Measurements from ENCODE around the gene VWA1. TPM values are rescaled to one million over a fixed set of nuclear protein-coding genes. Genes with fewer than 3 reads are reported as not detected.
A peak's percentile ranks its signal among the peaks of the same experiment; 100 is the strongest.
"Not testable (repeated sequence)": the region's sequence is repeated elsewhere in the genome, so short reads cannot be mapped to it uniquely, and the experiment has no call there.

The VWA1 gene
- total RNA-seq, 1 experiment from 2014 or later, result 35.5 TPM

- H3K36me3 Mint-ChIP-seq, result no peaks in the 10 kb centered on the region
- no peak overlapping the region for H3K27ac Mint-ChIP-seq
- H3K4me3 Mint-ChIP-seq, result no peak overlapping the region
- CTCF ChIA-PET, result no interaction called here
- no peaks in the 10 kb centered on the region for H3K9me3 Mint-ChIP-seq
- peaks cover 4% of the 10 kb centered on the region for H3K27me3 Mint-ChIP-seq (ENCODE audit: low read depth)
- POLR2A ChIA-PET, result no interaction called here
- no peak for ATAC-seq
- DNase-seq (ENCODE audit: low spot score), result no peak
- no peaks in the 10 kb centered on the region for H3K4me1 Mint-ChIP-seq
- no peak for TF ChIP-seq NR3C1 (CRISPR knock-in tag; conservative IDR thresholded peaks at IDR 0.05; ENCODE audit: low read depth)
- TF ChIP-seq OVOL2 (CRISPR knock-in tag; IDR thresholded peaks at IDR 0.05; ENCODE audit: borderline replicate concordance), result no peak
- TF ChIP-seq GABPB1 (CRISPR knock-in tag; IDR thresholded peaks at IDR 0.05), result no peak
- no peak for TF ChIP-seq ZBTB21 (CRISPR knock-in tag; IDR thresholded peaks at IDR 0.05; ENCODE audit: borderline replicate concordance)
- TF ChIP-seq ESRRA (CRISPR knock-in tag; IDR thresholded peaks at IDR 0.05; ENCODE audit: borderline replicate concordance), result no peak
- TF ChIP-seq ATF1 (CRISPR knock-in tag; IDR thresholded peaks at IDR 0.05), result no peak
- no peak for TF ChIP-seq CTCF (IDR thresholded peaks at IDR 0.05)
- TF ChIP-seq MLX (CRISPR knock-in tag; IDR thresholded peaks at IDR 0.05), result no peak
- TF ChIP-seq ATF6 (CRISPR knock-in tag; IDR thresholded peaks at IDR 0.05), result no peak
- TF ChIP-seq MYBL2 (CRISPR knock-in tag; IDR thresholded peaks at IDR 0.05), result no peak
- no peak for TF ChIP-seq ZNF423 (CRISPR knock-in tag; IDR thresholded peaks at IDR 0.05)
- TF ChIP-seq HMGA2 (CRISPR knock-in tag; IDR thresholded peaks at IDR 0.05), result no peak
- no peak for TF ChIP-seq USF2 (CRISPR knock-in tag; IDR thresholded peaks at IDR 0.05)
- no peak for TF ChIP-seq NR2C2 (CRISPR knock-in tag; IDR thresholded peaks at IDR 0.05)
- TF ChIP-seq STAT6 (CRISPR knock-in tag; conservative IDR thresholded peaks at IDR 0.05; ENCODE audit: low read depth), result no peak
- TF ChIP-seq ZNF425 (CRISPR knock-in tag; conservative IDR thresholded peaks at IDR 0.05), result no peak
- TF ChIP-seq ZNF671 (CRISPR knock-in tag; IDR thresholded peaks at IDR 0.05), result no peak
Measured at GRCh38 chr1:1452882-1453281, 17.4 kb downstream of the VWA1 start.

- POLR2A ChIA-PET; H3K27me3 Mint-ChIP-seq (ENCODE audit: low read depth); H3K9me3 Mint-ChIP-seq; H3K4me1 Mint-ChIP-seq; H3K36me3 Mint-ChIP-seq; DNase-seq (ENCODE audit: low spot score); H3K4me3 Mint-ChIP-seq; H3K27ac Mint-ChIP-seq: not testable (repeated sequence)
- ATAC-seq, result peak; percentile 34
- CTCF ChIA-PET, result interaction anchor here (0.6 to 1.2 kb wide), 4 partner anchors 19 to 176 kb away, joined by 3 to 4 read pairs (median 4); partner anchors contain the start of gene VWA1
Measured at GRCh38 chr1:1454286-1455056, 19.0 kb downstream of the VWA1 start.
